HL-60 (cell line): ENCODE results near the gene STOML2.

Experiments
- GABPA ChIP-seq: IDR thresholded peaks from 2 replicates; pipeline ENCODE4 v1.6.1; 2012; ENCODE audit warnings: low read depth
- POLR2AphosphoS5 ChIP-seq: IDR thresholded peaks from 2 replicates; pipeline ENCODE4 v1.6.1; 2012; ENCODE audit warnings: low read depth
- REST ChIP-seq: IDR thresholded peaks from 2 replicates; pipeline ENCODE4 v1.6.1; 2012; ENCODE audit warnings: low read depth; ENCODE audit not compliant: insufficient replicate concordance
- SPI1 ChIP-seq: IDR thresholded peaks from 2 replicates; pipeline ENCODE4 v1.6.1; 2012; ENCODE audit warnings: low read depth, mild to moderate bottlenecking, borderline replicate concordance
- TF ChIP-seq, protein P1 (sequence below): IDR thresholded peaks from one replicate; pipeline ENCODE4 v1.5.1; 2011; ENCODE audit warnings: low read length, control low read depth, inconsistent platforms; ENCODE audit not compliant: insufficient read depth

DNA sequence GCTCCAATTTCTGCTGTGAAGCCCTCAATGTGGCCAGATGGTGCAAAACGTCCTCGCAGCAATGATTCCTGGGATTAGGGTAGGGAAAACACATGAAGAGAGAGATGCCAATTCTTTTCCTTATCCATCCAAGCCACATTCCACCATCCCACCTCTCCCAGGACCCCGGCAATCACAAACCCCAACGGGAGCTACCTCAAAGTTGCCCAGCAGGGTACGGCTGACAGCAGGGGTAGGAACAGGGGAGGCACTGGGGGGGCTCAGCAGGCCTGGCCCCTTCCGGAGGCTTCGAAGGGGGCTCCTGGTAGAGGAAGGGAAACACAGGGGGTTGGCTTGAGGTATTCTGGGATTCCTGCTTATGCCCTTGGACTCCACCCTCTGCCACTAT lies 3.4 kb upstream of the STOML2 start:
- TF ChIP-seq POLR2AphosphoS5 (no peak), REST (no peak), GABPA (no peak), SPI1 (no peak)
- TF ChIP-seq, protein P1, sequence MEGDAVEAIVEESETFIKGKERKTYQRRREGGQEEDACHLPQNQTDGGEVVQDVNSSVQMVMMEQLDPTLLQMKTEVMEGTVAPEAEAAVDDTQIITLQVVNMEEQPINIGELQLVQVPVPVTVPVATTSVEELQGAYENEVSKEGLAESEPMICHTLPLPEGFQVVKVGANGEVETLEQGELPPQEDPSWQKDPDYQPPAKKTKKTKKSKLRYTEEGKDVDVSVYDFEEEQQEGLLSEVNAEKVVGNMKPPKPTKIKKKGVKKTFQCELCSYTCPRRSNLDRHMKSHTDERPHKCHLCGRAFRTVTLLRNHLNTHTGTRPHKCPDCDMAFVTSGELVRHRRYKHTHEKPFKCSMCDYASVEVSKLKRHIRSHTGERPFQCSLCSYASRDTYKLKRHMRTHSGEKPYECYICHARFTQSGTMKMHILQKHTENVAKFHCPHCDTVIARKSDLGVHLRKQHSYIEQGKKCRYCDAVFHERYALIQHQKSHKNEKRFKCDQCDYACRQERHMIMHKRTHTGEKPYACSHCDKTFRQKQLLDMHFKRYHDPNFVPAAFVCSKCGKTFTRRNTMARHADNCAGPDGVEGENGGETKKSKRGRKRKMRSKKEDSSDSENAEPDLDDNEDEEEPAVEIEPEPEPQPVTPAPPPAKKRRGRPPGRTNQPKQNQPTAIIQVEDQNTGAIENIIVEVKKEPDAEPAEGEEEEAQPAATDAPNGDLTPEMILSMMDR, result no peak
